IPS-11a (cell line): ENCODE results near the gene TXNRD2.

Experiments used
- H3K4me3 ChIP-seq: one replicate; pipeline ENCODE4 v1.5.1; 2013; ENCODE audit warnings: low read depth, low read length, control low read depth

The TXNRD2 gene

DNA sequence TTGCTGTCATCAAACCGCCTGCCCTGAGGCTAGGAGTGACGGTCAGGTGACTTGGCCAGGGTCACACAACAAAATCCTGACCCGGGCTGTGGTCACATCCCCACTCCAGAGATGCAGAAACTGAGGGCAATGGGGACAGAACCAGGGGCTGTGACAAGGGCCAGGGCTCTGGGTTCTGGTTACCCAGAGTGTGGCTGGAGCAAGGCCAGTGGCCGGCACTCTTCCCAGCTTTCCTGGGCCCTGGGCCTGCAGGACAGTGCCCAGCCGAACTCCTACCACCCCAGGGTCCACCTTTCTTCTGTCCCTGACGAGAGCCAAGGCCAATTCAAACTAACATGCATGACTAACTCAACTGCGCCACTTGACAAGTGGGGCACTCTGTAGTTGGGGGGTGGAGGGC is 39.1 kb upstream of the TXNRD2 start:
- no peak overlapping the region for H3K4me3 ChIP-seq

- H3K4me3 ChIP-seq: no peak overlapping the region
Measured at GRCh38 chr22:19979712-19980493, 38.3 kb upstream of the TXNRD2 start.

GRCh38 chr22:19978748-19979147 is 37.1 kb upstream of the TXNRD2 start:
- no peak overlapping the region for H3K4me3 ChIP-seq

DNA sequence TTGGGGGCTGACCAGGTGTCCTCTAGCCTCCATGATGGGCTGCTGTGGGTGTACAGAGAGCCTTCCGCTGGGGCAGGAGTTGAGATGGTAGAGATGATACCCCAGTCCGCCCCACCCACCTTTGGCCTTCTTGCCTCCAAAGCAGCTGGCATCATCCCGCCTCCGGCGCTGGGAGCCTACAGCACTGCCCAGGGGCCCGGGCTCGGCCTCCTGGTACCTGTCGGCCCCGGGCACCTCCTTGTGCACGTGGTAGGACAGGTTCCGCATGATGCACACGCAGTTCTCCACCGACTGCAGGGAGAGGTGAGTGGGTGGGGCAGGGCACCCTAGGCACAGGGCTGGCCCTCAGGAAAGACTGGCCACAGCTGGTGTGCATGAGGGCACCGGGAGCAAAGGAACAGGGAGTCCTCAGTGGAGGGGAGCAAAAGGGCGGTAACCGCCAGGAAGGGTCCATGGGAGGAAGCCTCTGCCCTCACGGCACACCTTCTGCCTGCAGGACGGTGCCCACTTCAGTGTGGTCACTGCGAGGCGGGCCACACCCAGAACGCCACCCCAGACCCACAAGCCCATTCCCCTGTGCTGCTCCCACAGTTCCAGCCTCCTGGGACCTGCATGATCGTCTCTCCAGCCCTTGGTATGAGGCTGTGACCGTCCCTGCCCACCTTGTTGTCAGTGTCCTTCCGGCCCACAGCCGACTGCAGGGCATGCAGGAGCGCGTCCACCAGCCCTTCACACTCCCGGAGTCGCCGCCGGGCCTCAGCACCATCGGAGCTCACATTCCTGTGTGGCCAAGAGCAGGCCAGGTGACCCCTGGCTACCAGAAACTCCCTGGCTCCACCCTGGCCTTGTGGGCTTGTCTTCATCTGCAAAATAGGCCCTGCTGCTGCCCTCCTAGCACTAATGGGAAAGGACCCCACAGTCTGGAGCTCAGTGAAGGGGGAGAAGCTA is 36.0 kb upstream of the TXNRD2 start:
- no peak overlapping the region for H3K4me3 ChIP-seq

DNA sequence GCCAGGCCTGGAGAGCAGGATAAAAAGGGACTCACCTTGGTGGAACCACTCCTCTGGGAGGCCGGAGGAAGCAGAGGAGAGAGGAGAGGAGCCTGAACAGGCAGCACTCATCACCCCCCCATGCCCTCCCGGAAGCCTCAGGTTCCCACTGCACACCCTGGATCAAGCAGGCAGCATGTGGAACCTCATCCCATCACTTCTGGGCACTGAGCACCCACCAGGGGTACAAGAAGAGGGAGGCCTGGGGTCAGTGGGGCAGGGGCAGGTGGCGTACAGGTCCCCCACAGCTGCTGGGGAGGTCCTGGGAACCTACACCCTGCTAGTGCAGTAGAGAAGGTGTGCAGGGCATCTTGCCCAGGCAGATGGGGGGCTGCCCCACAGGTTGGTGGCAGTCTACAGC is 35.1 kb upstream of the TXNRD2 start:
- no peak overlapping the region for H3K4me3 ChIP-seq

DNA sequence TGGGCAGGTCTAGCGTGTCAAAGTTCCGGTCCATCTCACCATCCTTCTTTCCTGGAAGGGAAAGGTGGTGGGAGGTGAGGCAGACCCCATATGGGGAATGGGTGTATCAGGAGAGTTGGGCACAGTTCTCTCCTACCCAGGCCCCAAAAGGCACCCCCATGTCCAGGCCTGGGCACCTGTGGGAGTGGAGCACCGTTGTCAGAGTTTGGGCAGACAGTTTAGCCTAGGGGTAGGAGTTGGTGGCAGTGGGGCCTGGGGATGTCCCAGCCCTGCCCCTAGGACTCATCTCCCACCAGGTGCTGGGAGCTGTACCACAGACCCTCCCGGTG is 34.1 kb upstream of the TXNRD2 start:
- H3K4me3 ChIP-seq: no peak overlapping the region

DNA sequence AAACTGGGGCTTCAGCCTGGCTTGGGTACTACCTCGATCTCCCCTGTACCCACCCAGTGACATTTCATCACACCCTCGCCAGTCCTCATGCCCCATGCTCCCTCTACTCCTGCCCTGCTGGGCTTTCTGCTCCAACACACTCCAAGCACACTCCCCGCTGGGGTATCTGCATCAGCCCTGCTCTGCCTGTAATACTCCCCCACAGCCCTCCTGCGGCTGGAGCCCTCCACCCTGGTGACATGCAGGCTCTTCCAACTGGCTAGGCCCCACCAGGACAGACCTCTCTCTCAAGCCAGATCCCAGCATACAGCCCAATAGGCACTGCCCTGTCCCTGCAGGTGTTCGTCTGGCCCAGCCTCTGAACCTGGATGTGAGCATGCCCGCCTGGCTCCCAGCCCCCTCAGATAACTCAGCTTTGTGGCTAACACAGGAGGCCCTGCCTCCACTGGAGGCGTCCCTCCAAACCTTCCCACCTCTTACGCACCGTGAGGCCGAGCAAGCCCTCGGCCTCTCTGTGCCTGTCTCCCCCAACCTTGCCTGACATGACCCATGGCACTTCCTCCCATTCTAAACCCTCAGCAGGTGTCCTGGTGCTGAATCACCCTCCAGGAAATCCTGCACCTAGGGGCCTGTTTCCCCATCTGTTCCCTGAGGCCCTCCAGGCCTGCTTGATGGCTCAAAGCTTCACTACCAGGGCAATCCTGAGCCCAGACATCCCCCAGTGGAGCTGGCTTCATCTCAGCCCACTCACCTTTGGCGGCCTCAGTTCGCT is 33.5 kb upstream of the TXNRD2 start:
- no peak overlapping the region for H3K4me3 ChIP-seq

DNA sequence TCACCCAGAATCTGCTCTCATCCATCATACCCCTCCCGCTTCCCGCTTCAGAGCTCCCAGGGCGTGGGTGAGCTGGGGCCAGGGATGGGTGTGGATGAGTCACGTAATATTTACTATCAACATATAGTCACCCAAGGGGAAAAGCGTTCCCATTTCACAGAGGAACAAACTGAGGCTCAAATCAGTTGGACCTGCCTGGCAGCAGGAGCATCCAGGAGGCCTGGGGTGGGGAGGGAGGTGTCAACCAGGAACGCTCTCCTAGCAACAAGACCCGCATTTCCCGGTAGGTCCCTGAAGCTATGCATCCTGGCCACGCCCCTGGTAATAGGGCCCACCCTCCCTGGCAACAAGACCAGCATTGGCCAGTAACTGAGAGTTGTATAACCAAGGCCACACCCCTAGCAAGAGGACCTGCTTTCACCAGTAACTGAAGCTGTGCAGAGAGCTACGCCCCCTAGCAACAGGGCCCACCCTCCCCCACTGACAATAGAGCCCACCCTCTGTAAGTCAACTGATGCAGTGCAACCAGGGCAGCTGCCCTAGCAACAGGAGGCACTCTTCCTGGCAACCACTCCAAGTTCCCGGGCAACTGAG is 32.7 kb upstream of the TXNRD2 start:
- no peak overlapping the region for H3K4me3 ChIP-seq

DNA sequence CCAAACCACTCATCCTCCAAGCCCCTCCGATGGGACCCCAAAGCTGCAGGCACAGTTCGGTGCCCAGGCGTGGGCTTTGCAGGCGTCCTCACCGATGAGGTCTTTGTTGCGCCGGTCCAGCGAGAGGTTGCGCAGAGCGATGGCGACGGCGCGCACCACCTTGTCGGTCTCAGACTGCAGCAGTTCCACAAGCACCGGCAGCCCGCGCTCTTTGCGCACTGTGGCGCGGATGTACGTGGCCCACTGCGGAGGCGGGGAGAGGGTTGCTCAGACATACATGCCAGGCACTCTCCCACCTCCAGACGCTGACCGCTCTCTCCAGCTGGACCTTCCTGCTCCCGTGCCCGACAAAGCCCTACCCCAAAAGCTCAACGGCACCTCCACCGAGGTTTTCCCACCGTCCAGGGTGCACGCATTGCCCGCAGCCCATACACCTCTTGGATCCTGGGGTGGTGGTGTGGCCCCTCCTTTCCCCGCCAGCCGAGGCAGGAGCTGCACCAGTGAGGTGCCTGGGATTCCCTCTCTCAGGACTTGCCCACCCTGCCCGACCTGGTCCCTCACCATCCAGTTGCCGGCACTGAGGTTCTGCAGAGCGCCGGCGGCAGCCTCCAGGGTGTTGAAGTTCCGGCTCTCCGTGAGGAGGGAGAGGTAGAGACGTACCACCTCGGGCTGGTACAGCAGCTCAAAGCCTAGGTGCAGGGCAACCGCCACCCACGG is 32.1 kb upstream of the TXNRD2 start:
- H3K4me3 ChIP-seq: no peak overlapping the region

DNA sequence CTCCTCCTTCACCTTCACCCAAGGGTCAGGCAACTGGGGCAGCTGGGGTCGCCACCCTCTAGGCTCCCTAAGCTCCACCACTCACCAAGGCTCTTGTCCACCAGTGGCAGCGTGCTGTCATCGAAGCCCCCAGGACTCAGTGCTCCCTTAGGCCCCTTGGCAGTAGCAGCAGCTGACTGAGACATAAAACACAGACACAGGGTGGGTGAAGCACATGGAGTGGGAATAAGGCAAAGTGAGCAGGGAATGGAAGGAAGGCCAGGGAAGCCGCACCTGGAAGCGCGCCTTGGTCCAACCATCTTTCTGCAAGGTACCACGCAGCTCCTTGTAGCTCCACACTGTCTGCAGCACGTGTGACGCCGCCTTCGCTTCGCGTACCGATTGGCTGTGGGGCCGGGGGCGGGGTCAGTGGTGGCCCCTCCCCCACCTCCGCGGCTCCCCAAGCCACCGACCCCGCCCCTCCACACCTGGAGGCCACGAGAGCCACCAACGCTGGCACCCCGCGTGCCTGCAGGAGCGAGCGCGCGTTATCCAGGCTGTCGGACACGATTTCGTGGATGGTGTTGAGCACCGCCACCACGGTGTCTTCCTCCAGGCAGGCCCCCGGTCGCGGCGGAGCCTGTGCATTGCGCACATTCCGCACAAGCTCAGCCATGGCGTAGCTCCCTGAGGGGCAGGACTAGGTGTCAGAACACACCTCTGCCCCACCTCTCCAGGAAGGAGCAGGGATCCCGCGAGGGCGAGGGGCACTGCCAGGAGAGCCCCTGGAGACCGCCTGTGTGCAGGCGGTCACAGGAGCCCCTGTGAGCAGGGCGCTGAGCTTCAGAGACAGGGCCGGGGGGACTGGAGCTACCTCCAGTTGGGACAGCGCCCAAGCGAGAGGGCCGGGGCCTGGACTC is 31.3 kb upstream of the TXNRD2 start:
- H3K4me3 ChIP-seq: no peak overlapping the region

GRCh38 chr22:19972251-19972650 is 30.6 kb upstream of the TXNRD2 start:
- no peak overlapping the region for H3K4me3 ChIP-seq

DNA sequence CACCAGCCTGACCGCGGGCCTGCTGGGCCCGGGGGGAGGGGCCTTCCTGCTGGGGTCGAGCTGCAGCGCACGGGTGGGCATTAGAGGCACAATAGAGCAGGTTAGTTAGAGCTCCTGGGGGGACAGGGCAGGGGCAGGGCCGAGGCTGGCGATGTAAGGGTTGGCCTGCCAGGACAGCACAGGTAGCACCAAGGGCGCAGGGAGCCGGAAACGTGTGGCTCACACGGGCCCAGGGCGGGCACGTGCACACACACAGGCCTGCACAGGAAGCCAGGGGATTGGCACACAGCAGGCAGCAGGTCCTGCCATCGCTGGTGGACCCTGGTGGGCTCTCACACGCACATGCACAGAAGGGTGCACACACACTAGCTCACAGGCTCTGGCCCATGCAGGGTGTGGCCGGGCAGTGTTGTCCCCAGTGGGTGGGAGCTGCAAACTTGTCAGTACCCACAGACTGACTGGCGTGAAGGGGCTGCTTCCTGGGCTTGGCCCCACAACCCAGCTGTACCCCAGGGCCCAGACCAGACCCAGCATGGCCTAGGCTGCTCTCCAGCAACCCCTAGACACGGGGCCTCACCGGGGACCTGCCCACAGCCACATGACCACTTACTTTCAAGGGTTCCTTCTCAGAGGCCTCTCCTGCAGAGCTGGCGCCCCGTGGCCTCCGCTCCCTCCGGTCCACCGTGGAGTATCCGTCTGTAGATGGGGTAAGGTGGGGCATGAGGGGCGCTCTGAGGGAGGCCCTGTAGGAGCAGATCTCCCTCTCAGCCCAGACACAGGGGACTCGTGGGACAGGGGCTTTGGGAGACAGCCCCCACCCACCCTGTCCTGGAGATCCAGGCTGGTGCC is 29.9 kb upstream of the TXNRD2 start:
- no peak overlapping the region for H3K4me3 ChIP-seq

DNA sequence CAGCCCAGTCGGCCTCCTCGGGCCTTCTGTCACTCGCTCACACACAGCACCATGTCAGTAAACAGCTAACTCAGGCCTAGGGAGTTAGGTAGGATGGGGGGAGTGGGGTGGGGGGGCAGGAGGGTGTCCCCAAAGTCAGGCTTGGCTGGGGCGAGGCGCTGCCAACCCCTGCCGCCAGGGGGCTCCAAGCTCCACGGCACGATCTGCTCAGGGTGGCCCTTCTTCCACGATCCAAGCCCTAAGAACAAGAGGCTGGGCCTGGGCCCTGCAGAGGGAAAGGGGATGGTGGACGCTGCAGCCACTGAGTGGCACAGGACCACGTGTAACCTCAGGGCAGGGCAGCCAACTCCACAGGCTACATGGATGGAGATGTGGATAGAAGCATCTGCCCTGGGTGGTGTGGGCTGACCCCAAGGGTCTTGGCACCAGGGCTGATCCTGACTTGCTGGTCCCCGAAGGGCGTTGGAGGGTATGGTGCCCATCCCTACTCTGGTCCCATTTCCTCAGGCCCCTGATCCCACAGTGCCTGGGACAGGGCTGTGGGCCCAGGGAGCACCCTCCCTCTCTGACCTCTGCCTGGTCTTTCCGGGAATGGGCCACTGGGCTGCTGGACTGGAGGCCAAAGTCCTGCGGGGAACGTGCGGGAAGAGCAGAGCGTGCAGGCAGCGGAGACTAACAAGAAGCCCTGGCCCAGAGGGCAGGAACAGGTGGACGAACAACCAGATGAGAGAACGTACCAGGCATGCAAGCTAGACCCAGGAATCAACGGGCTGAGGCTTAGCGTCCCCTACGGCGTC is 29.1 kb upstream of the TXNRD2 start:
- H3K4me3 ChIP-seq: no peak overlapping the region

DNA sequence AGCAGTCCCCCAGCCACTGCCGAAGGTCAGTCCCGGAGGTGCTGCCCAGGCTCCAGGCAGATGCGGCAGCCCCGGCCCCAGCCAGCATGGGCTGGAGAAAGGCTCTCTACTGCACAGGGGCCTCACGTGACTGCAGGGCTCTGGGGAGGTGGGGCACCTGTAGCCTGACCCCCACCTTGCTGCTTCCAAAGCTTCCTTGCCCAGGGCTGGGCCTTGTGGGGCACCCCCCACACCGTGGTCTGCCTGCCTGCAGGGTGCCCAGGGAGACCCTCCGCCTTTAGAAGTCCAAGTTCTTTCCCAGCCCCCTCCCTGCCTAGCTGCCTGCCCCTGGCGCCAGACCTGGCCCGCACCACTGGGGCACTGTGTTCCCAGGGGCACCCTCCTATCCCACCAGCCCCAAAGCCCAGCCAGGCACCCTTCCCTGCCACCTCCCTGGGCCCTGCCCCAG is 28.4 kb upstream of the TXNRD2 start:
- H3K4me3 ChIP-seq: no peak overlapping the region

DNA sequence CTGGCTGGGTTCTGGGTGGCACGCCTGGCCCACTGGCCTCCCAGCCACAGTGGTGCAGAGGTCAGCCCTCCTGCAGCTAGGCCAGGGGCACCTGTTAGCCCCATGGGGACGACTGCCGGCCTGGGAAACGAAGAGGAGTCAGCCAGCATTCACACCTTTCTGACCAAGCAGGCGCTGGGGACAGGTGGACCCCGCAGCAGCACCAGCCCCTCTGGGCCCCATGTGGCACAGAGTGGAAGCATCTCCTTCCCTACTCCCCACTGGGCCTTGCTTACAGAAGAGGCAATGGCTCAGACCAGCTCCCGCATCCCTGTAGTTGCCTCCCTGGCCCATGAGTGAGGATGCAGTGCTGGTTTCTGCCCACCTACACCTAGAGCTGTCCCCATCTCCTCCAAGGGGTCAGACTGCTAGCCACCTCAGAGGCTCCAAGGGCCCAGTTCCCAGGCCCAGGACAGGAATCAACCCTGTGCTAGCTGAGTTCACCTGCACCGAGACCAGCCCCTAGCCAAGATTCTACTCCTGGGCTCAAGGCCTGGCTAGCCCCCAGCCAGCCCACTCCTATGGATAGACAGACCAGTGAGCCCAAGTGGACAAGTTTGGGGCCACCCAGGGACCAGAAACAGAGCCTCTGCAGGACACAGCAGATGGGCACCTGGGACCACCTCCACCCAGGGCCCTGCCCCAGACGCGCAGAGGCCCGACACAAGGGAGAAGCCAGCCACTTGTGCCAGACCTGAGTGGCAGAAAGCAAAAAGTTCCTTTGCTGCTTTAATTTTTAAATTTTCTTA is 27.7 kb upstream of the TXNRD2 start:
- H3K4me3 ChIP-seq: no peak overlapping the region

- no peak overlapping the region for H3K4me3 ChIP-seq
Measured at GRCh38 chr22:19968450-19968891, 26.9 kb upstream of the TXNRD2 start.
